Measurements from ENCODE around the gene PC.

- TF ChIP-seq CTCF (conservative IDR thresholded peaks at IDR 0.05; ENCODE audit: low read depth, low read length), result no peak
- TF ChIP-seq EZH2phosphoT487 (IDR thresholded peaks at IDR 0.05; ENCODE audit: borderline replicate concordance, low read length), result no peak
- TF ChIP-seq EZH2 (IDR thresholded peaks at IDR 0.05; ENCODE audit: low read length, unreplicated experiment), result no peak
Observed at GRCh38 chr11:66823700-66824099, 134.5 kb downstream of the PC start.

All from PC-3 (cell line).